Type B pancreatic cell (in vitro differentiated cells): ENCODE data around the gene RASA4B. TPM values are rescaled to one million over a fixed set of nuclear protein-coding genes. Genes with fewer than 3 reads are reported as not detected.
"Not testable (repeated sequence)": the region's sequence is repeated elsewhere in the genome, so short reads cannot be mapped to it uniquely, and the experiment has no call there.

ENCODE experiments used
- DNase-seq: peaks from one replicate; pipeline ENCODE4 v3.0.0; 2021; ENCODE audit warnings: mixed read lengths; ENCODE audit not compliant: unreplicated experiment; ENCODE audit errors: extremely low spot score
- H3K27ac Mint-ChIP-seq: 2 replicates; pipeline ENCODE4 v1.8.0; 2021; ENCODE audit warnings: mild to moderate bottlenecking, mixed read lengths
- H3K27me3 Mint-ChIP-seq: 2 replicates; pipeline ENCODE4 v1.8.0; 2021; ENCODE audit warnings: mixed read lengths
- H3K36me3 Mint-ChIP-seq: 2 replicates; pipeline ENCODE4 v1.8.0; 2021; ENCODE audit warnings: mixed read lengths
- H3K4me1 Mint-ChIP-seq: one replicate; pipeline ENCODE4 v1.8.0; 2021; ENCODE audit warnings: mixed read lengths; ENCODE audit not compliant: unreplicated experiment
- H3K4me3 Mint-ChIP-seq: 2 replicates; pipeline ENCODE4 v1.8.0; 2021; ENCODE audit warnings: mild to moderate bottlenecking, mixed read lengths
- H3K9me3 Mint-ChIP-seq: 2 replicates; pipeline ENCODE4 v1.8.0; 2021; ENCODE audit warnings: mixed read lengths
- total RNA-seq: library from RNA; stranded (reverse); gene quantifications from 2 replicates; pipeline ENCODE4 v1.2.1, GENCODE V29; 2021; ENCODE audit warnings: low replicate concordance

The RASA4B gene
- total RNA-seq, 1 donor from 2014 or later: 7.1 TPM

DNA sequence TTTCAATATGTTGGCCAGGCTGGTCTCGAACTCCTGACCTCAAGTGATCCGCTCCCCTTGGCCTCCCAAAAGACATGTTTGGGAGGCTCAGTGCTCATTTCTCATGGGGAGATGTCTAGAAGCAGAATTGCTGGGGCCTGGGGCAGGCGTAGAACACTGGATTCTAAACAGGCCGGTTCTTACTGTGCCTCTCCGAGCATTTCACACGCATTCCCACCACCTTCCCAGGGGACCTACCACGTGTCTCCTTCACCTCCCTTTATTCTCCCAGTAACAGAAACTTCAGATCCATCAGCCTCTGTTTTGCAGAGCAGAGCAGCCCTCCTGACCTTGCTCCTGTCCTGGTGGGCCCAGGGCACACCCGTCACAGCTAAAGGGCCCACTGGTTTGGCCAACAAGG lies 9.6 kb upstream of the RASA4B start:
- not testable (repeated sequence) for H3K27ac Mint-ChIP-seq

GRCh38 chr7:102524803-102525202 lies 7.2 kb upstream of the RASA4B start:
- not testable (repeated sequence) for H3K27ac Mint-ChIP-seq, H3K36me3 Mint-ChIP-seq, DNase-seq, H3K9me3 Mint-ChIP-seq, H3K4me1 Mint-ChIP-seq, H3K27me3 Mint-ChIP-seq, H3K4me3 Mint-ChIP-seq

More for the DNA sequence above, 9.6 kb upstream of the RASA4B start:
- not testable (repeated sequence) for H3K4me3 Mint-ChIP-seq, DNase-seq, H3K36me3 Mint-ChIP-seq, H3K4me1 Mint-ChIP-seq, H3K9me3 Mint-ChIP-seq, H3K27me3 Mint-ChIP-seq

DNA sequence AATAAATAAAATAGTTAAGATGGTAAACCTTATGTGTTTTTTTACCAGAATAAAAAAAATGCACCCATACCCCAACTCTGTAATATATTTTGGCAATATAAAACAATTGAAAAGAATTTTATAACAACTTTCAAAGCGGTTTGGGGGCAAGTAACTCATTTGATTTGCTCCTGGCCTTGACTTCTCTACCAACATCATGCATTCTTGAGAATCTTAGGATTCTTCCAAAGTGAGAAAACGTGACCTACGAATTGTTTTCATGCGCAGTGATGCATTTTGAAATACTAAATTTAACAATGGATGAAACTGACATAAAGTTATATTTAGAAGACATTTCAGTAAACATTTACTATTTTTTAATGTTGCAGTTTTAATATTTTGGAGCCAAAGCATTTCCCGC lies 3.2 kb upstream of the RASA4B start:
- not testable (repeated sequence) for DNase-seq, H3K27me3 Mint-ChIP-seq, H3K4me1 Mint-ChIP-seq, H3K4me3 Mint-ChIP-seq, H3K9me3 Mint-ChIP-seq, H3K36me3 Mint-ChIP-seq, H3K27ac Mint-ChIP-seq

DNA sequence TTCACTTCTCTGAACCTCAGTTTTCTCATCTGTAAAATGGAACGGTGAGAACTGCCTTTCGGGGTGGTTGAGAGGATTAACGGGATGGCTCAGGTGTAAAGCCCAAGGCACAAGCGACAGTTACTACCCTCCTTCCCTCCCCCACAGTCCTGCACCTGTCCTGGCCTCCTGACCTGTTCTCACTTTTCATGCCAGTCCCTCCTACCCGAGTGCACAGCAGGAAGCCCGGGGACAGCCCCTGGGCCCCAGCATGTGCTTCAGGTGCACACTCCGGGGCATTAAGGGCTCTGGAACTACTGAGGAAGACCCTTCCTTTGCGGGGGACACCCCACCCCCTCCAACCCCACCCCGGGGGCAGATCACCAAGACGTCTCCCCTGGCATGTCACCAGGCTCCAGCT lies 626 bp downstream of the RASA4B start:
- H3K36me3 Mint-ChIP-seq, H3K27ac Mint-ChIP-seq, H3K27me3 Mint-ChIP-seq, H3K4me1 Mint-ChIP-seq, H3K9me3 Mint-ChIP-seq, H3K4me3 Mint-ChIP-seq, DNase-seq: not testable (repeated sequence)

- H3K4me1 Mint-ChIP-seq, H3K27me3 Mint-ChIP-seq, DNase-seq, H3K9me3 Mint-ChIP-seq, H3K27ac Mint-ChIP-seq, H3K4me3 Mint-ChIP-seq, H3K36me3 Mint-ChIP-seq: not testable (repeated sequence)
These were observed 1.7 kb downstream of the RASA4B start for GRCh38 chr7:102515889-102516288.

DNA sequence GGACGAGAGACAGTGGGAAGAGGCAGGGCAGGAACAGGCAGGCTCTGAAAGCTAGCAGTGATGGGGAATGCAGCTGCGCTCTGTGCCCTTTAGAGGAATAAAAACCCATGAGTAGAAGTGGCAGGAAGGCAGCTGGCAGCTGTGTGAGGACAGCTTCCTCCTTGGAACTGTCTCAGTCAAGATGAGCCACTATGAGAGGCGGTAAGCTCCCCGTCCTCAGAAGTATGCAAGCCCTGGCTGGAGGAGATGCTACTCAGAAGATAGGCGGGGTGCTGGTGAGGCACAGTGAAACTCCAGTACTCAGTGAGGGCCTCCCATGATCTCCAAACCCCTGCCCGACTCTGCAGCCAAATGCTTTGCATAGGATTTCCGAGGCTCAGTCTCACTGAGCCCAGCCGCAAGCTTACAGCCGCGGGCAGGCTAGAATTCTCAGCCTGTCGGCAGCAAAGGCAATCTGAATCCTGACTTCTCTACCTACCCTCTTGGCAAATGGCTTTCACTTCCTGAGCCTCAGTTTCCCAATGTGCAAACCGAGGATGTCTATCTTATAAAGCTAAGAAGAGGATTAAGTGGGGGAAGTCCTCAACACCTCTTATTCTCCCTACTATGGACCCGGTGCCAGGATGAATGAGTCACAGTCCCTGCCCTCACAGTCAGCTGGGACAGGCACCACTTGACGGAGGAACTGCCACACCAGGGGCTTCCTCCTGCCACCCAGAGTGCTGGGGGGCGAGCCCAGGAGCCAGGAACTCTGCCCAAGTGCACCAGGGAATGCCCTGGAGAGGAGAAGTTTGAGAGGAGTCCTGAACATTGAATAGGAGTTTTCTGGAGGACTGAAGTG lies 2.5 kb downstream of the RASA4B start:
- not testable (repeated sequence) for H3K36me3 Mint-ChIP-seq, H3K27me3 Mint-ChIP-seq, H3K9me3 Mint-ChIP-seq, DNase-seq, H3K27ac Mint-ChIP-seq, H3K4me3 Mint-ChIP-seq, H3K4me1 Mint-ChIP-seq

DNA sequence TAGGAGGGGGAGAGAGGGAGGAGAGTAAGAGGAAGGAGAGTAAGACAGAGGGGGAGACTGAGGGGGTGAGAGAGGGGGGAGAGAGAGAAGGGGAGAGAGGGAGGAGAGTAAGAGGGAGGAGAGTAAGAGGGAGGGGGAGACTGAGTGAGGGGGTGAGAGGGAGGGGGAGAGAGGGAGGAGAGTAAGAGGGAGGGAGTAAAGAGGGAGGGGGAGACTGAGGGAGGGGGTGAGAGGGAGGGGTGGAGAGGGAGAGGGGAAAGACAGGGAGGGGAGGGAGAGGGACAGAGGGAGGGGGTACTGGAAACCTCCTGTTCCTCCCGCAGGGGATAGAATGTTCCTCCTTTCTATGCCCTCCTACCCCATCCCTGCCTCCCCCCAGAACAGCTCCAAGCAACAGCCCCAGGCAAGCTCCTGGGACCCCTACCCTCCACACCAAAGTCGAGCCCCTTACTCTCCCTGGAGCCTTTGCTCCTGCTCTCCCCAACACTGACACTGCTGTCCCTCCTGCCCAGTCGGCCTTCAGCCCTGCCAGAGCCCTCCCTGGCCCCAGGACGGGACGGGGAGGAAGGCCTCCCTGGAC lies 4.8 kb downstream of the RASA4B start:
- not testable (repeated sequence) for H3K4me3 Mint-ChIP-seq, H3K4me1 Mint-ChIP-seq, DNase-seq, H3K27me3 Mint-ChIP-seq, H3K36me3 Mint-ChIP-seq, H3K27ac Mint-ChIP-seq, H3K9me3 Mint-ChIP-seq

DNA sequence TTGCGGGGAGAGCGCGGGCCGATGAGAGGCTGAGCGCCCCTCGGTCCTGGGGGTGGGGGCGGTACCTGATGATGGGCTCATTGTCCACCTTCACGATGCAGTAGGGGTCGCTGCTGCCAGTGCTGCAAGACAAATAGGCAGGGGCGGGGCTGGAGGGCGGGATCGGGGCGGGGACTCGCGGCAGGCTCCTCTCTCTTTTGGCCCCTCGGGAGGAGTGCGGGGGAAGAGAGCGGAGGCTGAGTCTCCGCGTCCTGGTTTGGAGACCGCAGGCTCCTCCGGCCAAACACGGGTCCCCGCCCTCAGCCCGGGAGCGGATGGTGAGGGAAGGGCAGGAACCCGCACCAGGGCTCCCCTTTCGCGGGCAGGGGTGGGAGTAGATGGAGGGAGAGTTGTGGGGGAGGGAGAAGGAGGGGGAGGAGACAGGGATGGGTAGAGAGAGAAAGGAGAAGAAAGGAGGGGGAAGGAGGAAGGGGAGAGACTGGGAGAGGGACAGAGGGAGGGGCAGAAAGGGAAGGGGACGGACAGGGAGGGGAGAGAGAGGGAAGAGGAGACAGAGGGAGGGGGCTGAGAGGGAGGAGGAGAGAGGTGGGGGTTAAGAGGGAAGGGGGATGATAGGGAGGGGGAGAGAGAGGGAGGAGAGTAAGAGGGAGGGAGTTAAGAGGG lies 5.6 kb downstream of the RASA4B start:
- H3K9me3 Mint-ChIP-seq, H3K4me3 Mint-ChIP-seq, H3K27me3 Mint-ChIP-seq, H3K27ac Mint-ChIP-seq, H3K4me1 Mint-ChIP-seq, DNase-seq, H3K36me3 Mint-ChIP-seq: not testable (repeated sequence)

GRCh38 chr7:102510575-102510974 lies 7.0 kb downstream of the RASA4B start:
- not testable (repeated sequence) for H3K4me3 Mint-ChIP-seq, H3K27ac Mint-ChIP-seq, H3K36me3 Mint-ChIP-seq, H3K9me3 Mint-ChIP-seq, DNase-seq, H3K27me3 Mint-ChIP-seq, H3K4me1 Mint-ChIP-seq

GRCh38 chr7:102507410-102508088 lies 10.0 kb downstream of the RASA4B start:
- H3K9me3 Mint-ChIP-seq, H3K4me1 Mint-ChIP-seq, H3K36me3 Mint-ChIP-seq, H3K27me3 Mint-ChIP-seq, H3K27ac Mint-ChIP-seq, DNase-seq, H3K4me3 Mint-ChIP-seq: not testable (repeated sequence)

DNA sequence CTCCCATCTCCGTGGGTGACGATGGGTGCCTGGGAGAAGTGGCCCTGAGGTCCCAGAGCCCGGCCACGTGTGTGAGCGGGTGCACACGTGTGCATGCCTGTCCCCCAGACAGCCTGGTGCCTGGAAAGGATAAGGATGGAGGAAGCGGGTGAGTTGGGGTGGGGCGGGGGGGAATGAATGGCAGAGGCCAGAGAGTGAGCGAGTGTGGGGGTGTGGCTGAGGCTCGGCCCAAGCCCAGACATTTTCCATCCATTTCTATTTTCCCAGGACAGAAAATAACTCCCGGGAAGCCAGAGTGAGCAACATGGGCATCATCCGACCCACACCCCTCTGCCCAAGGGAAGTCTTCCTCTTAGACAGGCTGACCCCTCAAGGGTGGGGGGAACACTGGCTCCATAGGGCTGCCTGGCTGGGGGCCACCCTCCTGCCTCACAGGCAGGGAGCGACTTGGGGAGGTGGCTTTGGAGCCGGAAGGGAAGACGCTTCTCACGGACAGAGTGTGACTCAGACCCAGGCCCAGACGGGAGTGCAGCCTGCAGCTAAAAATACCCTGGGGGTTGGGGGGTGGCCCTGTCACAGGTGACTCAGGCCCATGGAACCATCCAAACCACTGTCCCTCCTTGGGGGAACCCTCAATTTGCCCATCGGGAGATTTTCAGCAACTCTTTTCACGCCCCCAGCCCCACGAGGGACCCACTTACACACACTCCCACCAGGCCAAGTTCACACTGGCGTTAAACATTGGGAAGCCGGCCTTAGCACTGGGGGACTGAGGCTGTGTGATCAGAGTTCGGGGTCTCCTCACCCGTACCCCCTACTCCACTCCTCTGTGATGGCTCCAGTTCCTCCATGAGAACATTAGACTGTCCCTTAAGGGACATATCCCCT lies 12.0 kb downstream of the RASA4B start:
- DNase-seq, H3K27ac Mint-ChIP-seq, H3K4me3 Mint-ChIP-seq, H3K9me3 Mint-ChIP-seq, H3K36me3 Mint-ChIP-seq, H3K4me1 Mint-ChIP-seq, H3K27me3 Mint-ChIP-seq: not testable (repeated sequence)

GRCh38 chr7:102503141-102503540 lies 14.4 kb downstream of the RASA4B start:
- not testable (repeated sequence) for H3K4me3 Mint-ChIP-seq, H3K27me3 Mint-ChIP-seq, H3K4me1 Mint-ChIP-seq, DNase-seq, H3K9me3 Mint-ChIP-seq, H3K27ac Mint-ChIP-seq, H3K36me3 Mint-ChIP-seq

DNA sequence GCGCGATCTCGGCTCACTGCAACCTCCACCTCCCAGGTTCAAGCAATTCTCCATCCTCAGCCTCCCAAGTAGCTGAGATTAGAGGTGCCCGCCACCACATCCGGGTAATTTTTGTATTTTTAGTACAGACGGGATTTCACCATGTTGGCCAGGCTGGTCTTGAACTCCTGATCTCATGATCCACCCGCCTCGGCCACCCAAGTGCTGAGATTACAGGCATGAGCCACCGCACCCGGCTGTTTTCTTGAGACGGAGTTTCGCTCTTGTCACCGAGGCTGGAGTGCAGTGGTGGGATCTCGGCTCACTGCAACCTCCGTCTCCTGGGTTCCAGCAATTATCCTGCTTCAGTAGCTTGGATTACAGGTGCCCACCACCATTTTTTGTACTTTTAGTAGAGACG lies 19.3 kb downstream of the RASA4B start:
- not testable (repeated sequence) for DNase-seq, H3K4me1 Mint-ChIP-seq, H3K36me3 Mint-ChIP-seq, H3K4me3 Mint-ChIP-seq, H3K27ac Mint-ChIP-seq, H3K27me3 Mint-ChIP-seq, H3K9me3 Mint-ChIP-seq
